KBM-7 (cell line): ENCODE data around the gene ZBTB7C.

Experiments
- DNase-seq: peaks from one replicate; pipeline ENCODE4 v3.0.0-alpha.2; 2015
- in situ Hi-C: fragments of 300-500 bp; cut with MboI; formaldehyde crosslinking; loops from 2 replicates; pipeline ENCODE4 v1.14.3; 2020; ENCODE audit warnings: low sequenced_read_pairs, low pct_unique_long_range_greater_than_20kb, mixed read lengths

Gene ZBTB7C

GRCh38 chr18:48359626-48360025 lies 49.6 kb downstream of the ZBTB7C start:
- in situ Hi-C loops: no loop called here
- DNase-seq: no peak

DNA sequence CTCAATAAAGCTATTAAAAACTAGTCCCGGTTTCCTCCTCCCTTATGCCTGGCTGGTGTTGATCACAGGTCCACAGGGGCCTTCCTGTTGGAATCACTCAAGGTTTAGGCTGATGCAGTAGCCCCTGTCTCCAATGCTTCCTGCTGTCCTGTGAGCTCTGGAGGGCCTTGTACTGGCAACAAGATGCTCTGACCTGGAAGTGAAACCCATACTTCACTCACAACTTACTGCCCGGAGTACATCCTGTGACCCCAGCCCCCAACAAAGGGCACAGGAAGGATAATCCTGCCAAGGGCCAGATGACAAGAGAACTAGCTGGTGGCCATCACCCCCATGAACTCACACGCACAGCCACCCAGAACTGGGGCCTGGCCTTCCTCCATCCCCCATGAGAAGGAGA lies 50.3 kb downstream of the ZBTB7C start:
- in situ Hi-C loops: no loop called here
- DNase-seq: no peak

DNA sequence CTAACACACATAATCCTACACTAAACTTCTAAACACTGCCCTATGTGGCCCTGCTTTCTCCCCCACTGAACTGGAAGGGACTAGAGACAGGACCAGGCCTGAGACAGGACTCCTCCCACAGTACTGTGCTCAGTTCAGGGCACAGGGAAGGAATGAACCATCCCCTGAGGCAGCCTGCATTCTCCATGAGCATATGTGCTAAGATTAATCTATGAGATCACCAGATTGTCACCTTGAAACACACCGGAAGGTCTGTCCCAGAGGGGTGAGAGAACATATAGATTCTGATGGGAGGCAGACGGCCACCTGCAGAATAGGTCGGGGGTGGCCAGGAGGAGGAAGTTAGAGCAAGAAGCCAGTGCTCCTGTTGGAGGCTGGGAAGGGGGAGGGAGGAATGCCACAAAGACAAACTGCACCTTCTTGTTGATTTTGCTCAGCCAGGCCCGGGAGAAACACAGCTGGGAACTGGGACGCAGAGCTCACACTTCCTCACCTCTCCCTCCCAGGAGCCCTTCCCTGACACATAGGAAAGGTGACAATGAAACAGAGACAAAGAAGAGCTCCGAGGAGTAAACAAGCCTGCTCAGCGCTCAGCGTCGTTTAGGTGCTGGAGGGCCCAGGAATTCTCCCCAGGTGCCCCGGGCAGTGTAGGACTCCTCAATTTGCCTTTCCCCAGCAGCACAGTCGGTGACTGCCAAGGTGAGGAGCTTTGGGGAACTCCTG lies 52.1 kb downstream of the ZBTB7C start:
- in situ Hi-C loops: no loop called here
- no peak for DNase-seq

- no peak for DNase-seq
- in situ Hi-C loops: no loop called here
These were observed 52.9 kb downstream of the ZBTB7C start for GRCh38 chr18:48356151-48356745.

GRCh38 chr18:48355276-48356115 lies 53.7 kb downstream of the ZBTB7C start:
- no peak for DNase-seq
- in situ Hi-C loops: no loop called here

GRCh38 chr18:48354746-48355260 lies 54.4 kb downstream of the ZBTB7C start:
- DNase-seq: no peak
- in situ Hi-C loops: no loop called here

- in situ Hi-C loops: no loop called here
- no peak for DNase-seq
These were observed 57.0 kb downstream of the ZBTB7C start for GRCh38 chr18:48352051-48352755.

- in situ Hi-C loops: no loop called here
- DNase-seq: no peak
These were observed 57.8 kb downstream of the ZBTB7C start for GRCh38 chr18:48351216-48352050.

GRCh38 chr18:48348739-48349138 lies 60.4 kb downstream of the ZBTB7C start:
- in situ Hi-C loops: no loop called here
- DNase-seq: no peak

DNA sequence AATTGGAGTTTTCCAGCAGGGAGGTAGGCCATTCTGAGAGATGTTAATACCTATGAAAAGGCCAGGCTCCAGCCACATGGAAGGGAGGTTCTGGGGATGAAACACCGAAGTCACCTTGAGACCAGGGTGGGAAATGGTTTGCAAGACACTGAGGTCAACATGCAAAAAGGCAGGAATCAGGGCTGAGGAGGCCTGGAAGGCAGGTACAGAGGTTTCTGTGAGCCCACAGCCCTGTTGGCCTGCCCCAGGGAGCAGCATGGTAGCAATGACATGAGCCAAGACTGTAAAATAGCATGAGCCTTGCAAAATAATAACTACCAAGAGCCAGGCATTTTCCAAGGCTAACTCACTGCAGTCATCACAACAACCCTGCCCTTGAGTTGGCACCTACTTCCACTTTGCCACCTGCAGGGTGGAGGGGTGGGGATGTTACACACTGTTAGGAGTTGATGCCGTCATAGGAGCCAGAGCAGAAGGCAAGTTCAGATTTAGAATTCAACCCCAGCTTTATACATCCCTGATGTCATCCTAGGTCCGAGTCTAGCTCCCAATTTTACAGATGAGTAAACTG lies 61.3 kb downstream of the ZBTB7C start:
- in situ Hi-C loops: no loop called here

DNA sequence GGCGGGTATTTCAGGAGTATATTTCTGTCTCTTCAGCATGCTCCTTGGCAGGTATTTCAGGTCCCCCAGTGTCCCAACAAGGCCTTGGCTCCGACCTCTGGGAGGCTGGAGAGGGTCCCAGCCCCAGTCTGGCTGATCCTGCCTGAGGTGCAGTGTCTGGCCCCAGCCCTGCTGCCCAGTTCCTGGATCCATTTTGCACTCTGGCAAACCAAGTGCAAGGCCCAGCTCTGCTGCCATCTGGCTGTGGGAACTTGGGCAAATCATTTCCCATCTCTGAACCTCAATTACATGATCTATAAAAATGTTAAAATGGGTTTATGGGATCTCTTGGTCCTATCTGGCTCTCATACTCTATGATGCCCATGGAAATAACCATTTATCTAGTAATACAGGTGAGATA lies 63.6 kb downstream of the ZBTB7C start:
- no peak for DNase-seq
- in situ Hi-C loops: no loop called here

More for the DNA sequence above, 61.3 kb downstream of the ZBTB7C start:
- no peak for DNase-seq

GRCh38 chr18:48342581-48342980 lies 66.6 kb downstream of the ZBTB7C start:
- no peak for DNase-seq
- in situ Hi-C loops: no loop called here

DNA sequence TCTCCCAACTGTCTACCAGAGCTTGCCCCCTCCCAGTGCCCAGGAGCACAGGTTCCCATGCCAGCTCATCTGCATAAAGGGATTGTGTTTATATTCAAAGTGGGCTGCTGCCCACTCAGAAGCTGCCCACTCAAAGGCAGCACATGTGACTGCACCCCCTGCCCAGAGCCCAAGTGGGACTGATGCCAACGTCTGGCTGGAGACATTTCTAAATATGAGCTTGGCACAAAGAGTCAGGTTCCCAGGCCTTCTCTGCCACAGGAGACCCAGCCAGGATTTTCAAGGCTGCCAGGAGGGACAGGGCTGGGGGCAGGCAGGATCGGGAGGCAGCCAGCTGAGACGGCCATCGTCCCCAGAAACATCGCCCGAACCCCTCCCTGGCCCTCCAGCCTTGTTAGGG lies 67.1 kb downstream of the ZBTB7C start:
- DNase-seq: no peak
- in situ Hi-C loops: no loop called here

GRCh38 chr18:48340560-48340959 lies 68.6 kb downstream of the ZBTB7C start:
- DNase-seq: no peak
- in situ Hi-C loops: no loop called here

DNA sequence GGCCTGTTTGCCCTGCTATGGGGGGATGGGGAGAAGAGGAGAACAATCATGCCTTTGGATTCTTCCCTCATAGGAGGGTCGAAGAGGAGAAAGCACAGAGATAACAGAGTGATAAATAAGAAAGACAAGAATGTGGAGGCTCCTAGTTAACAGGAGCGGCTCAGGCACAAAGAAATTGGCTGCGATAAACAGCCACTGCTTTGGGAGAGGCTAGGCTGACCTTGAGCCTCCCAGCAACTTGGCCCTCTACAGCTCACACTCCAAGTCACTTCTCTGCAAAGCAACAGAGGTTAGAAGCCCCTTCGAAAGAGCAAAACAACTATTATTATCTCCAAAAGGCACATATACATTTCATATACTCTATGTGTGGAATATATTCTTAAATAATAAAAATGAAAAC lies 69.5 kb downstream of the ZBTB7C start:
- no peak for DNase-seq
- in situ Hi-C loops: no loop called here

DNA sequence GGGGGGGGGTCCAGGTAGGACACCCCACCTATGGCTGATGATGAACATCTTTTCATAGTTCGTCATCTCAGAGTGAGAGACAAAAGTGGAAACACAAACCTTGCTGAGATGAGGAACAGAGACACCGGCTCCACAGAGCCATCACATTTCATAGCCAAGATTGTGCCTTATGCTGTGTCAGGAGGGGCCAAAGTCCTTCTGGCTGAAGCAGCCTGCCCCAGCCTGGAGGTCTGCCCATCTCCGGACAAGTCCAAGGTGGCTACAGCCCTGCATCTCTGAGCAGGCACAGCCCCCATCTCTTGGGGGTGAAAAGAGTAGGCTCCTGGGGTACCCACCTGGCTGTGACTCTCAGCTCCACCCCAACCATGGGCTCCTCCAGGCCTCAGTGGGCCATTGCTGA lies 70.3 kb downstream of the ZBTB7C start:
- no peak for DNase-seq
- in situ Hi-C loops: no loop called here

- in situ Hi-C loops: no loop called here
These were observed 72.1 kb downstream of the ZBTB7C start for GRCh38 chr18:48337053-48337452.

GRCh38 chr18:48336332-48336731 lies 72.9 kb downstream of the ZBTB7C start:
- in situ Hi-C loops: no loop called here
- DNase-seq: no peak

More at GRCh38 chr18:48337053-48337452, 72.1 kb downstream of the ZBTB7C start:
- no peak for DNase-seq
